Coronary artery (tissue), 2 donors: ENCODE results near the gene KIAA1671.
"Not testable (repeated sequence)": the region's sequence is repeated elsewhere in the genome, so short reads cannot be mapped to it uniquely, and the experiment has no call there.

Experiments
- DNase-seq: peaks from one replicate; pipeline ENCODE4 v3.0.0-alpha.2; 2017; ENCODE audit warnings: low spot score
- H3K27ac ChIP-seq, 2 donors: fragments of 200-600 bp; sonication (generic); one replicate each; pipeline ENCODE4 v1.5.1; 2016 to 2019
- H3K4me3 ChIP-seq: fragments of 200-600 bp; sonication (generic); 2 replicates; pipeline ENCODE4 v1.5.1; 2016; ENCODE audit warnings: mild to moderate bottlenecking, moderate library complexity
- CTCF ChIP-seq: fragments of 200-600 bp; sonication (generic); IDR thresholded peaks from one replicate; pipeline ENCODE4 v1.5.1; 2019; ENCODE audit warnings: antibody characterized with exemption

KIAA1671 gene

DNA sequence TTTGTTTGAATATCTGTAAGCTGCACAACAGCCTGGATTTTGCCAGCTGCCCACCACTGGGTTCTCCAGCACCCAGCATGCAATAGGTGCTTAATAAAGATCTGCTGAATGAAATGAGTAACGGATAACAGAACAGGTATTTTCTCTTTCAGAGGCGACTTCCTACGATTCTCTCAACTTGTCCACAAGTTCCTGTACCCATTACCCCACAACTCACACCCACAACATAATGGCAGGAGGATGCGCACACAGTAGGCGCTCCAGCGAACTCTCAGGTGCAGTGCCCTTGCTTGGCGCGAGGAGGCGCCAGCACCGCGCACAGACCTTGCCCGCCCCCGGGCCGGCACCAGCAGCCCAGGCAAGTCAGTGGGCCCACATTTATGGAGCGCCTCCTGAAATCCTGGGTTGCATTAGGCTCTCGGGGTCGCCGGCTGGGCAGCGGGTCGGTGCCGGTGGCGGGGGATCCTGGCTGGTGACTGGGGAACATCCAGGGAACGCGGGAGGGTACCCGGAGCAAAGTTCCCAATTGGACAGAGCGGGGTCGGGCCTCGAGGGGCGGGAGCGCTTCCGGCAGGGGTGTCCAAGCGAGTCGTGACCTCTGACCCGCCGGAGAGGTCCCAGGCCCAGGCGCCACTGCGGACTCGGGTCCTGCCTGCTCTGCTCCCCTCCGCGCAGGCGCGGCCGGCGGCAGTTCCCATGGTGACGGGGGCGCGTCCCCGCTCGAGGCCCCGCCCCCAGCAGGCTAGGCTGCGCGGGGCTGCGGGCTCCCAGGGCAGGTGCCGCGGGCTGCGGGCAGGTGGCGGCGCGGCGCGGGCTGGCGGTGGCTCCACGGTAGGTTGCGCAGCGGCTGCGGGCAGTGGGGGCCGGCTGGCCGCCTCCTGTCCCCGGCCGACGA is at the start of gene KIAA1671:
TSS of gene KIAA1671 (plus strand) at position 775 of the 895 bp plus-strand sequence. CDS start 75,284 bp downstream, outside the sequence.
- peak within 1 kb of the TSS; percentile 82 for H3K4me3 ChIP-seq
- peak; percentile 87 for DNase-seq
- peak; percentile 96 for TF ChIP-seq CTCF
- peak within 1 kb of the TSS; percentile 73 to 81 for H3K27ac ChIP-seq

DNA sequence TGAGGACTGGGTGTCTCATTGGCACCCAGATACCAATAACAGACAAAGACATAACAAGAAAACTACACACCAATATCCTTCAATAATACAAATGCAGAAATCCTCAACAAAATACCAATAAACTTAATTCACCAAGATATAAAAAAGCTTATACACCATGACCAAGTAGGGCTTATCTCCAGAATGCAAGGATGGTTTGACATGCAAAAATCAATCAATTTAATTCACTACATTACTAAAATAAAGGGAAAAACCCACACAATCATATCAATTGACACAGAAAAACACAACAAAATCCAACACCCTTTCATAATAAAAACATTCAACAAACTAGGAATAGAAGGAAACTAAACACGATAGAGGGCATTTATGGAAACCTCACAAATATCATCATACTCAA is 46.6 kb upstream of the KIAA1671 start:
- DNase-seq: no peak
- TF ChIP-seq CTCF: no peak
- Histone ChIP-seq H3K27ac (no peak overlapping the region), H3K4me3 (no peak overlapping the region)

DNA sequence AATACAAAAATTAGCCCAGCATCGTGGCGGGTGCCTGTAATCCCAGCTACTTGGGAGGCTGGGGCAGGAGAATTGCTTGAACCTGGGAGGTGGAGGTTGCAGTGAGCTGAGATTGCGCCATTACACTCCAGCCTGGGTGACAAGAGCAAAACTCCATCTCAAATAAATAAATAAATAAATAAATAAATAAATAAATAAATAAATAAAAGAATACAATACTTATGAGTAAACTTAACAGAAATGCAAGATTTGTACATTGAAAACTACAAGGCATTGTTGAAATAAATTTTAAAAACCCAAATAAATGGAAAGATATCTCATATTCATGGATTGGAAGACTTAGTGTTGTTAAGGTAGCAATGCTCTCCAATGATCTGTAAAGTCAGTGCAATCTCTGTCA is 45.4 kb upstream of the KIAA1671 start:
- not testable (repeated sequence) for H3K27ac ChIP-seq, DNase-seq, H3K4me3 ChIP-seq

DNA sequence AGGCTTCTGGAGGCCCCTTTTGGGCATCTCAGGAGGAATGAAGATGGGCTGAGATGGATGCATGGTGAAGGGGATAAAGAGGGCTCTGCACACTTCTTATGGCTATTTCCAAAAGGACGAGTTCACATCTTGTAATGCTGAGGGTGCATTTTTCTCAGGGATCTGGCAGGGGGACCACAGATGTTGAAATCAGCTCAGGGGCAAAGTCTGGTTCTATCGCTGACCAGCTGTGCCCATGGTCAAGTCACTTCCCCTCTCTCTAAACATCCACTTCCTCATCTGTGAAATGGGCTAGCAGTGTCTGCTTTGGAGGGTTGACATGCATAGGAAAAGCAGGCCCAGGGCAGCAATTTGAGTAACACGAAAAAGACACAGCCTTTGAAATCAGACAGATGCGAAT is 32.5 kb upstream of the KIAA1671 start:
- H3K27ac ChIP-seq: no peak overlapping the region
- DNase-seq: no peak
- TF ChIP-seq CTCF: no peak

DNA sequence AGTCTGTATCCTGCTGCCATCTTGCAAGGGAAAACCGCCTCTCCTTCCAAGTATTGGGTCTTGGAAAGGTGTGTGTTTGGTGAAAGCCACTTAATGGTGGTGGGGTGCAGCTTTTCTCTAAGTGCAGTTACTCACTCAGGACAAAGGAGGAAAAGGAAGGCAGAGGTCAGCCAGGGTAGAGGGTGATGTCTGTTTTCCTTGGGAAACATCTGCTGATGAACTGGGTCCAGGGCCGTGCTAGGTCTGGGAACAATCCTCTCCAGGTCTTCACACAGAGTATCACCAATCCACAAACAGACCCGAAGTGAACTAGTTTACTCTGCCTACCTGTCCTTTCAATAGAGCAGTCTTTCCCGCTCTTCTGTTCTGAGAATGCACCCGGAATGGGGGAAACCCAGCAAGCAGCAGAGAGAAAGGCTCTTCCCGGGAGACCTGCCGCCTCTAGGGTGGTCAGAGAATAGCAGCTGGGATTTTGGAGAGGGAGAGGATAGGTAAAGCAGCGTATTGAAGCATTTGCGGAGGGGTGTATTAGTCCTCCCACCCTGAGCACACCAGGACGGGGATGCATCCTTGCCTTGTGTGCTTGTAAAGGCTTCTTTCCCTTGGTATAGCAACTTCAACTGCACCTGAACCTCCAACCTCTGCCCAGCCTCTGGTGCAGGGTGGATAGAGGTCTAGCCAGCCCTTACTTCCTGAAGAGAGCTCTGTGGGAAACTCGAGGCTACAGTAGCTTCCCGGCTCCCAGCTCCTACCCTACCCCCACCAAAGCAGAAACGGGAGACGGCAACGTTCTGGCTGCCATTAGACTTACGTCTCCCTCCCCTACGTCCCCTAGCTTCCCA is 26.7 kb upstream of the KIAA1671 start:
- no peak for TF ChIP-seq CTCF
- DNase-seq: no peak
- Histone ChIP-seq H3K27ac (peak overlapping the region in 1 of 2 donors; percentile 4), H3K4me3 (no peak overlapping the region)

More for the DNA sequence above, 32.5 kb upstream of the KIAA1671 start:
- no peak overlapping the region for H3K4me3 ChIP-seq

GRCh38 chr22:24926428-24926725 is 26.1 kb upstream of the KIAA1671 start:
- DNase-seq: no peak
- Histone ChIP-seq H3K4me3 (no peak overlapping the region), H3K27ac (no peak overlapping the region)
- TF ChIP-seq CTCF: no peak

DNA sequence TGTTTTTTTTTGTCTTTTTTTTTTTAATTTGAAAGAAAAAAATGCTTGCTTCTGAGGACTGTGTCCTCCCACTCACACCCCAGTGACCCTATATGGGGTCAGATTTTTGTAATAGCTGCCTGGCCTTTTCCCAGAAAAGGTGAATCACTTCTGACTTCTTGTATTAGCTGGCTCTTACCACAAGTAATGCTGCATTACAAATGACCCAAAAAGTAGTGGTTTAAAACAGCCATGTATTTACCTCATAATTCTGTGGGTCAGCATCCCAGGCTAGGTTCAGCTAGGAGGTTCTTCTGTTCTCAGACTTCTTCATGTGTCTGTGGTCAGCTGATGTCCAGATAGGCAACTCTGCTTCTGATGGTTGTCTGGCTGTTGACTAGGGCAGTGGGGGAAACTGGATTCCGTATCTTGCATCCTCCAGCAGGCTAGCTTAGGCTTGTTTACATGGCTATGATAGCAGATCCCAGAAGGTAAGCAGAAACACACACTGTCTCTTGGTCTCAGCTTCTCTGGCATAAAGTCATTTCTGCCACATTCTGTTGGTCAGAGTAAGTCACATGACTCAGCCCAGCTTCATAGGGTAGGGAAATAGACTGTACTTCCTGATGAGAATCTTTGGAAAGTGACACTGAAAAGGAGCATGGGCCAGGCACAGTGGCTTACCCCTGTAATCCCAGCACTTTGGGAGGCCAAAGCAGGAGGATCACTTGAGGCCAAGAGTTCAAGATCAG is 25.5 kb upstream of the KIAA1671 start:
- Histone ChIP-seq H3K27ac (no peak overlapping the region), H3K4me3 (no peak overlapping the region)
- TF ChIP-seq CTCF: no peak
- no peak for DNase-seq
